DOHH2 (cell line): ENCODE data around the gene FXN.

Experiments
- H3F3A ChIP-seq: fragments of 200-600 bp; sonication (generic), shearing (Covaris generic); 2 replicates; pipeline ENCODE4 v1.6.0; 2016; ENCODE audit warnings: antibody characterized with exemption, mild to moderate bottlenecking; ENCODE audit not compliant: control insufficient read depth, insufficient read depth
- H3K27ac ChIP-seq: fragments of 200-600 bp; sonication (generic); 2 replicates; pipeline ENCODE4 v1.5.1; 2014; ENCODE audit warnings: low read depth, mild to moderate bottlenecking, low read length, moderate library complexity
- H3K27me3 ChIP-seq: fragments of 200-600 bp; sonication (generic); 2 replicates; pipeline ENCODE4 v1.6.1; 2014; ENCODE audit warnings: mild to moderate bottlenecking, low read length, mixed read lengths; ENCODE audit not compliant: control insufficient read depth
- H3K36me3 ChIP-seq: fragments of 200-600 bp; sonication (generic); 2 replicates; pipeline ENCODE4 v1.6.1; 2014; ENCODE audit warnings: mild to moderate bottlenecking, low read length, moderate library complexity, mixed read lengths; ENCODE audit not compliant: control insufficient read depth
- H3K4me1 ChIP-seq: fragments of 200-600 bp; sonication (generic); 2 replicates; pipeline ENCODE4 v1.6.1; 2014; ENCODE audit warnings: mild to moderate bottlenecking, low read length, mixed read lengths; ENCODE audit not compliant: control insufficient read depth
- H3K4me2 ChIP-seq: fragments of 200-600 bp; sonication (generic); 2 replicates; pipeline ENCODE4 v1.6.0; 2014; ENCODE audit warnings: mild to moderate bottlenecking, low read length, moderate library complexity
- H3K4me3 ChIP-seq: fragments of 200-600 bp; sonication (generic); 2 replicates; pipeline ENCODE4 v1.5.1; 2014; ENCODE audit warnings: mild to moderate bottlenecking, low read length, mixed read lengths
- H3K79me2 ChIP-seq: fragments of 200-600 bp; sonication (generic); 2 replicates; pipeline ENCODE4 v1.6.1; 2014; ENCODE audit warnings: mild to moderate bottlenecking, low read length, mixed read lengths; ENCODE audit not compliant: control insufficient read depth
- H3K9me2 ChIP-seq: fragments of 200-600 bp; sonication (generic); replicated peaks from 2 replicates; pipeline ENCODE4 v1.6.1; 2014; ENCODE audit warnings: mild to moderate bottlenecking, low read length, mixed read lengths; ENCODE audit not compliant: control insufficient read depth
- H3K9me3 ChIP-seq: fragments of 200-600 bp; sonication (generic); 2 replicates; pipeline ENCODE4 v1.6.1; 2014; ENCODE audit warnings: antibody characterized with exemption, low read length, mixed read lengths; ENCODE audit not compliant: control insufficient read depth, insufficient read depth
- H4K20me1 ChIP-seq: fragments of 200-600 bp; sonication (generic); 2 replicates; pipeline ENCODE4 v1.6.0; 2014; ENCODE audit warnings: low read depth, mild to moderate bottlenecking, antibody characterized with exemption, low read length, moderate library complexity; ENCODE audit not compliant: control insufficient read depth, insufficient read depth
- EZH2phosphoT487 ChIP-seq: fragments of 200-600 bp; sonication (generic); IDR thresholded peaks from 2 replicates; pipeline ENCODE4 v1.6.1; 2017; ENCODE audit warnings: borderline replicate concordance, mild to moderate bottlenecking, antibody characterized with exemption, low read length, moderate library complexity, mixed read lengths
- TF ChIP-seq, protein P1 (sequence below): fragments of 200-600 bp; sonication (generic); IDR thresholded peaks from one replicate; pipeline ENCODE4 v1.5.1; 2014; ENCODE audit warnings: antibody characterized with exemption, mild to moderate bottlenecking, low read depth, low read length; ENCODE audit not compliant: poor library complexity, severe bottlenecking

Gene FXN

GRCh38 chr9:69073103-69073502 lies 37.6 kb downstream of the FXN start:
- Histone ChIP-seq H3F3A (no peaks in the 10 kb centered on the region), H3K4me3 (no peak overlapping the region), H3K79me2 (no peaks in the 10 kb centered on the region), H3K27me3 (no peaks in the 10 kb centered on the region), H3K9me2 (no peaks in the 10 kb centered on the region), H4K20me1 (no peaks in the 10 kb centered on the region), H3K27ac (no peak overlapping the region), H3K4me2 (no peak overlapping the region), H3K9me3 (no peaks in the 10 kb centered on the region), H3K4me1 (no peaks in the 10 kb centered on the region), H3K36me3 (peaks cover 4% of the 10 kb centered on the region; the same call in 1 of the 2 replicates)
- TF ChIP-seq, protein P1, sequence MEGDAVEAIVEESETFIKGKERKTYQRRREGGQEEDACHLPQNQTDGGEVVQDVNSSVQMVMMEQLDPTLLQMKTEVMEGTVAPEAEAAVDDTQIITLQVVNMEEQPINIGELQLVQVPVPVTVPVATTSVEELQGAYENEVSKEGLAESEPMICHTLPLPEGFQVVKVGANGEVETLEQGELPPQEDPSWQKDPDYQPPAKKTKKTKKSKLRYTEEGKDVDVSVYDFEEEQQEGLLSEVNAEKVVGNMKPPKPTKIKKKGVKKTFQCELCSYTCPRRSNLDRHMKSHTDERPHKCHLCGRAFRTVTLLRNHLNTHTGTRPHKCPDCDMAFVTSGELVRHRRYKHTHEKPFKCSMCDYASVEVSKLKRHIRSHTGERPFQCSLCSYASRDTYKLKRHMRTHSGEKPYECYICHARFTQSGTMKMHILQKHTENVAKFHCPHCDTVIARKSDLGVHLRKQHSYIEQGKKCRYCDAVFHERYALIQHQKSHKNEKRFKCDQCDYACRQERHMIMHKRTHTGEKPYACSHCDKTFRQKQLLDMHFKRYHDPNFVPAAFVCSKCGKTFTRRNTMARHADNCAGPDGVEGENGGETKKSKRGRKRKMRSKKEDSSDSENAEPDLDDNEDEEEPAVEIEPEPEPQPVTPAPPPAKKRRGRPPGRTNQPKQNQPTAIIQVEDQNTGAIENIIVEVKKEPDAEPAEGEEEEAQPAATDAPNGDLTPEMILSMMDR, result no peak
- no peak for TF ChIP-seq EZH2phosphoT487

DNA sequence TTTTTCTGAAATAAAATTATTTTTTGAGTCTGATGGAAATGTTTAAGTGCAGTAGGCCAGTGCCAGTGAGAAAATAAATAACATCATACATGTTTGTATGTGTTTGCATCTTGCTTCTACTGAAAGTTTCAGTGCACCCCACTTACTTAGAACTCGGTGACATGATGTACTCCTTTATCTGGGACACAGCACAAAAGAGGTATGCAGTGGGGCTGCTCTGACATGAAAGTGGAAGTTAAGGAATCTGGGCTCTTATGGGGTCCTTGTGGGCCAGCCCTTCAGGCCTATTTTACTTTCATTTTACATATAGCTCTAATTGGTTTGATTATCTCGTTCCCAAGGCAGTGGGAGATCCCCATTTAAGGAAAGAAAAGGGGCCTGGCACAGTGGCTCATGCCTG lies 39.2 kb downstream of the FXN start:
- no peaks in the 10 kb centered on the region for H3K9me2 ChIP-seq

DNA sequence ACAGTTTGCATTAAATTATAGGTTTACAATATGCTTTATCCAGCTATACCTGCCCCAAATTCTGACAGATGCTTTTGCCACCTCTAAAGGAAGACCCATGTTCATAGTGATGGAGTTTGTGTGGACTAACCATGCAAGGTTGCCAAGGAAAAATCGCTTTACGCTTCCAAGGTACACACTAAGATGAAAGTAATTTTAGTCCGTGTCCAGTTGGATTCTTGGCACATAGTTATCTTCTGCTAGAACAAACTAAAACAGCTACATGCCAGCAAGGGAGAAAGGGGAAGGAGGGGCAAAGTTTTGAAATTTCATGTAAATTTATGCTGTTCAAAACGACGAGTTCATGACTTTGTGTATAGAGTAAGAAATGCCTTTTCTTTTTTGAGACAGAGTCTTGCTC lies 41.0 kb downstream of the FXN start:
- no peaks in the 10 kb centered on the region for H3K79me2 ChIP-seq
- H4K20me1 ChIP-seq, result no peaks in the 10 kb centered on the region
- H3K4me1 ChIP-seq, result no peaks in the 10 kb centered on the region
- H3K9me3 ChIP-seq, result no peaks in the 10 kb centered on the region
- H3F3A ChIP-seq, result no peaks in the 10 kb centered on the region
- TF ChIP-seq, protein P1, result no peak
- no peak for TF ChIP-seq EZH2phosphoT487
- H3K4me2 ChIP-seq, result no peak overlapping the region
- H3K36me3 ChIP-seq, result 0 out of 2 replicates have a peak, but pooled peaks cover 4% of the 10 kb centered on the region
- no peak overlapping the region for H3K27ac ChIP-seq
- no peaks in the 10 kb centered on the region for H3K9me2 ChIP-seq
- no peaks in the 10 kb centered on the region for H3K27me3 ChIP-seq
- H3K4me3 ChIP-seq, result no peak overlapping the region

More for the DNA sequence above, 39.2 kb downstream of the FXN start:
- Histone ChIP-seq H3K9me3 (no peaks in the 10 kb centered on the region), H3K27ac (no peak overlapping the region), H3K27me3 (no peaks in the 10 kb centered on the region), H3F3A (no peaks in the 10 kb centered on the region), H3K4me3 (no peak overlapping the region), H3K36me3 (0 out of 2 replicates have a peak, but pooled peaks cover 4% of the 10 kb centered on the region), H3K79me2 (no peaks in the 10 kb centered on the region), H4K20me1 (no peaks in the 10 kb centered on the region), H3K4me2 (no peak overlapping the region), H3K4me1 (no peaks in the 10 kb centered on the region)
- TF ChIP-seq, protein P1, result no peak

- no peaks in the 10 kb centered on the region for H3K36me3 ChIP-seq
- H3K9me2 ChIP-seq, result no peaks in the 10 kb centered on the region
- no peaks in the 10 kb centered on the region for H3K9me3 ChIP-seq
- no peak overlapping the region for H3K4me2 ChIP-seq
- H3K27ac ChIP-seq, result no peak overlapping the region
- H3K27me3 ChIP-seq, result no peaks in the 10 kb centered on the region
- no peaks in the 10 kb centered on the region for H4K20me1 ChIP-seq
- H3K79me2 ChIP-seq, result no peaks in the 10 kb centered on the region
- no peak for TF ChIP-seq EZH2phosphoT487
- TF ChIP-seq, protein P1, result no peak
- H3K4me1 ChIP-seq, result no peaks in the 10 kb centered on the region
- H3K4me3 ChIP-seq, result no peak overlapping the region
- no peaks in the 10 kb centered on the region for H3F3A ChIP-seq
These were observed 42.5 kb downstream of the FXN start for GRCh38 chr9:69078069-69078468.
